Tibial nerve (tissue), 4 donors: ENCODE results near the gene USF1. TPM values are rescaled to one million over a fixed set of nuclear protein-coding genes. Genes with fewer than 3 reads are reported as not detected.
"Not testable (repeated sequence)": the region's sequence is repeated elsewhere in the genome, so short reads cannot be mapped to it uniquely, and the experiment has no call there.

Experiments
- DNase-seq, 2 donors: peaks; one replicate each; pipeline ENCODE4 v3.0.0-alpha.2; 2019; ENCODE audit warnings: low spot score in 2 of 2
- H3K27ac ChIP-seq, 4 donors: fragments of 200-600 bp; sonication (generic) in 3 of 4; one replicate each; pipeline ENCODE4 v1.5.1; 2017 to 2019; ENCODE audit warnings: mild to moderate bottlenecking in 1 of 4
- H3K27me3 ChIP-seq, 2 donors: fragments of 200-600 bp; sonication (generic) in 1 of 2; one replicate each; pipeline versions ENCODE4 v1.5.1 to v1.6.0; 2017 to 2019
- H3K36me3 ChIP-seq, 3 donors: fragments of 200-600 bp; sonication (generic); one replicate each; pipeline ENCODE4 v1.5.1; 2018 to 2019
- H3K4me1 ChIP-seq, 4 donors: fragments of 200-600 bp; sonication (generic) in 3 of 4; one replicate each; pipeline ENCODE4 v1.5.1; 2017 to 2019
- H3K4me3 ChIP-seq, 4 donors: fragments of 200-600 bp; sonication (generic) in 3 of 4; one replicate each; pipeline ENCODE4 v1.5.1; 2017 to 2019; ENCODE audit warnings: mild to moderate bottlenecking in 1 of 4, moderate library complexity in 1 of 4
- H3K9me3 ChIP-seq, 4 donors: fragments of 200-600 bp; sonication (generic) in 3 of 4; one replicate each; pipeline ENCODE4 v1.5.1; 2017 to 2019
- CTCF ChIP-seq, 5 experiments: fragments of 200-600 bp in 3 of 5; fragments of 450-650 bp in 2 of 5; sonication (generic) in 3 of 5; IDR thresholded peaks; one replicate each; pipeline ENCODE4 v1.5.1; 2016 to 2019; ENCODE audit warnings: antibody characterized with exemption in 5 of 5, mild to moderate bottlenecking in 3 of 5, moderate library complexity in 2 of 5
- EP300 ChIP-seq, 2 donors: sonication (generic); formaldehyde crosslinking; IDR thresholded peaks; one replicate each; pipeline ENCODE4 v1.6.1; 2017; ENCODE audit warnings: antibody characterized with exemption in 2 of 2, mild to moderate bottlenecking in 1 of 2
- POLR2A ChIP-seq, 2 donors: fragments of 450-650 bp; IDR thresholded peaks; one replicate each; pipeline ENCODE4 v1.6.1; 2017; ENCODE audit warnings: antibody characterized with exemption in 2 of 2, mild to moderate bottlenecking in 2 of 2, moderate library complexity in 2 of 2
- WGBS, 2 donors: methylation state at CpG; one replicate each; pipeline ENCODE4 v1.1.5; 2018; 5-methylcytosine and 5-hydroxymethylcytosine counted together
- total RNA-seq, 4 donors: library from RNA; depleted of rRNA; stranded (reverse); fragments of >200 nt; gene quantifications; one replicate each; pipeline ENCODE4 v1.1.0, GENCODE V29; 2016

The USF1 gene
- total RNA-seq, 4 donors from 2014 or later = 59.4 to 66.1 (median 62.9) TPM

- no peaks in the 10 kb centered on the region for H3K36me3 ChIP-seq
- peak overlapping the region; percentile 2 to 63 (median 27) for H3K4me3 ChIP-seq
- TF ChIP-seq EP300 (IDR thresholded peaks at IDR 0.05) (peak in 1 of 2 donors; percentile 18), POLR2A (IDR thresholded peaks at IDR 0.05) (no peak), CTCF (IDR thresholded peaks at IDR 0.05) (no peak)
- WGBS, 2 donors = 65 to 66% methylated on average over 10 of the region's 10 CpGs
- peak overlapping the region in 2 of 4 donors; percentile 16 to 89 for H3K27ac ChIP-seq
- peak in 1 of 2 donors; percentile 49 for DNase-seq
- H3K9me3 ChIP-seq = no peaks in the 10 kb centered on the region
- H3K27me3 ChIP-seq = peaks cover 0 to 16% of the 10 kb centered on the region in 2 donors
- H3K4me1 ChIP-seq = peaks cover 0 to 4% (median 0%) of the 10 kb centered on the region in 4 donors
These were observed 22.8 kb upstream of the USF1 start for GRCh38 chr1:161068306-161069234.

- no peak overlapping the region for H3K4me3 ChIP-seq
- 64 to 73% methylated on average over 3 of the region's 3 CpGs for WGBS, 2 donors
- H3K27me3 ChIP-seq = peaks cover 0 to 17% of the 10 kb centered on the region in 2 donors
- no peaks in the 10 kb centered on the region for H3K9me3 ChIP-seq
- H3K4me1 ChIP-seq = peaks cover 0 to 4% (median 0%) of the 10 kb centered on the region in 4 donors
- H3K27ac ChIP-seq = no peak overlapping the region
- no peaks in the 10 kb centered on the region for H3K36me3 ChIP-seq
- no peak for DNase-seq
- TF ChIP-seq EP300 (IDR thresholded peaks at IDR 0.05) (no peak), POLR2A (IDR thresholded peaks at IDR 0.05) (no peak), CTCF (IDR thresholded peaks at IDR 0.05) (no peak)
These were observed 20.9 kb upstream of the USF1 start for GRCh38 chr1:161066694-161067093.

GRCh38 chr1:161065681-161066080 lies 19.9 kb upstream of the USF1 start:
- not testable (repeated sequence) for DNase-seq, H3K27ac ChIP-seq, H3K4me3 ChIP-seq, H3K36me3 ChIP-seq, H3K4me1 ChIP-seq, H3K9me3 ChIP-seq
- WGBS, 2 donors = 93 to 95% methylated on average over 7 of the region's 7 CpGs
- H3K27me3 ChIP-seq = peaks cover 0 to 17% of the 10 kb centered on the region in 2 donors

GRCh38 chr1:161063936-161064335 lies 18.2 kb upstream of the USF1 start:
- H3K4me1 ChIP-seq, H3K4me3 ChIP-seq: not testable (repeated sequence)
- 63 to 64% methylated on average over 6 of the region's 6 CpGs for WGBS, 2 donors

GRCh38 chr1:161061419-161061818 lies 15.6 kb upstream of the USF1 start:
- Histone ChIP-seq H3K27me3 (peaks cover 0 to 38% of the 10 kb centered on the region in 2 donors), H3K4me1 (no peaks in the 10 kb centered on the region), H3K9me3 (no peaks in the 10 kb centered on the region), H3K36me3 (no peaks in the 10 kb centered on the region), H3K4me3 (no peak overlapping the region), H3K27ac (no peak overlapping the region)
- WGBS, 2 donors = 92% methylated on average over 4 of the region's 4 CpGs
- TF ChIP-seq POLR2A (IDR thresholded peaks at IDR 0.05) = no peak
- TF ChIP-seq CTCF (IDR thresholded peaks at IDR 0.05) = no peak
- TF ChIP-seq EP300 (IDR thresholded peaks at IDR 0.05) = no peak
- DNase-seq = no peak

More at GRCh38 chr1:161063936-161064335, 18.2 kb upstream of the USF1 start:
- H3K27me3 ChIP-seq = peaks cover 0 to 28% of the 10 kb centered on the region in 2 donors
- DNase-seq, H3K36me3 ChIP-seq, H3K9me3 ChIP-seq, H3K27ac ChIP-seq: not testable (repeated sequence)

- TF ChIP-seq POLR2A (IDR thresholded peaks at IDR 0.05) (no peak), EP300 (IDR thresholded peaks at IDR 0.05) (no peak), CTCF (IDR thresholded peaks at IDR 0.05) (no peak)
These were observed 13.5 kb upstream of the USF1 start for GRCh38 chr1:161059293-161059692.

More at GRCh38 chr1:161059293-161059692, 13.5 kb upstream of the USF1 start:
- H3K4me1 ChIP-seq = no peaks in the 10 kb centered on the region
- H3K27me3 ChIP-seq = peaks cover 0 to 40% of the 10 kb centered on the region in 2 donors
- H3K36me3 ChIP-seq = no peaks in the 10 kb centered on the region
- H3K27ac ChIP-seq = no peak overlapping the region
- 72 to 73% methylated on average over 6 of the region's 6 CpGs for whole genome bisulfite sequencing, 2 donors
- no peak overlapping the region for H3K4me3 ChIP-seq
- no peak for DNase-seq
- H3K9me3 ChIP-seq = no peaks in the 10 kb centered on the region
